GM18508 (cell line): ENCODE data around the gene PDZD4.

Source experiments
- ATAC-seq: cut with Tn5 transposase; IDR thresholded peaks from one replicate; pipeline ENCODE4 v1.9.1; 2021; ENCODE audit warnings: moderate number of reproducible peaks; ENCODE audit not compliant: insufficient read depth, unreplicated experiment

Gene PDZD4

GRCh38 chrX:153774576-153775292, 55.6 kb downstream of the PDZD4 start:
- ATAC-seq: no peak

GRCh38 chrX:153773741-153774575, 56.4 kb downstream of the PDZD4 start:
- no peak for ATAC-seq

- no peak for ATAC-seq
These were observed 57.1 kb downstream of the PDZD4 start for GRCh38 chrX:153773218-153773611.

GRCh38 chrX:153772316-153773217, 57.8 kb downstream of the PDZD4 start:
- no peak for ATAC-seq

- no peak for ATAC-seq
These were observed 58.7 kb downstream of the PDZD4 start for GRCh38 chrX:153771415-153772315.

- no peak for ATAC-seq
These were observed 59.5 kb downstream of the PDZD4 start for GRCh38 chrX:153770601-153771414.

- no peak for ATAC-seq
These were observed 60.3 kb downstream of the PDZD4 start for GRCh38 chrX:153769865-153770600.

- ATAC-seq: no peak
These were observed 61.0 kb downstream of the PDZD4 start for GRCh38 chrX:153769158-153769864.

- ATAC-seq: no peak
These were observed 61.8 kb downstream of the PDZD4 start for GRCh38 chrX:153768311-153769157.

GRCh38 chrX:153767674-153768055, 62.7 kb downstream of the PDZD4 start:
- ATAC-seq: no peak

- ATAC-seq: no peak
These were observed 63.3 kb downstream of the PDZD4 start for GRCh38 chrX:153766871-153767673.

GRCh38 chrX:153766098-153766817, 64.1 kb downstream of the PDZD4 start:
- ATAC-seq: no peak

GRCh38 chrX:153765138-153766079, 64.9 kb downstream of the PDZD4 start:
- no peak for ATAC-seq

- no peak for ATAC-seq
These were observed 65.6 kb downstream of the PDZD4 start for GRCh38 chrX:153764786-153765137.
